Activated T-cell treated with anti-CD3 and anti-CD28 coated beads, Interleukin-2, amount 50 U/mL, for 4 hours (primary cell): ENCODE results near the gene SPAG8. TPM values are rescaled to one million over a fixed set of nuclear protein-coding genes. Genes with fewer than 3 reads are reported as not detected.
A peak's percentile ranks its signal among the peaks of the same experiment; 100 is the strongest.

Source experiments
- ATAC-seq, 2 donors: fragments of 200-7000 bp; cut with Tn5 transposase; one replicate each; pipeline ENCODE4 v1.10.0; 2021
- DNase-seq: peaks from one replicate; pipeline ENCODE4 v3.0.0-alpha.2; 2020
- H3K27me3 Mint-ChIP-seq: one replicate; pipeline ENCODE4 v1.8.0; 2021; ENCODE audit warnings: low read depth, mixed read lengths
- H3K36me3 Mint-ChIP-seq: one replicate; pipeline ENCODE4 v1.8.0; 2022; ENCODE audit warnings: mixed read lengths; ENCODE audit not compliant: insufficient read depth
- H3K4me1 Mint-ChIP-seq: one replicate; pipeline ENCODE4 v1.8.0; 2021; ENCODE audit warnings: low read depth, mixed read lengths
- H3K4me3 Mint-ChIP-seq: one replicate; pipeline ENCODE4 v1.8.0; 2021; ENCODE audit warnings: mild to moderate bottlenecking, moderate library complexity, mixed read lengths
- H3K9me3 Mint-ChIP-seq: one replicate; pipeline ENCODE4 v1.8.0; 2021; ENCODE audit warnings: mixed read lengths
- total RNA-seq, 3 donors: library from RNA; stranded (reverse); gene quantifications; one replicate each; pipeline ENCODE4 v1.2.1, GENCODE V29; 2021

SPAG8 gene
- total RNA-seq, 3 donors from 2014 or later = 0.27 to 0.48 (median 0.40) TPM

DNA sequence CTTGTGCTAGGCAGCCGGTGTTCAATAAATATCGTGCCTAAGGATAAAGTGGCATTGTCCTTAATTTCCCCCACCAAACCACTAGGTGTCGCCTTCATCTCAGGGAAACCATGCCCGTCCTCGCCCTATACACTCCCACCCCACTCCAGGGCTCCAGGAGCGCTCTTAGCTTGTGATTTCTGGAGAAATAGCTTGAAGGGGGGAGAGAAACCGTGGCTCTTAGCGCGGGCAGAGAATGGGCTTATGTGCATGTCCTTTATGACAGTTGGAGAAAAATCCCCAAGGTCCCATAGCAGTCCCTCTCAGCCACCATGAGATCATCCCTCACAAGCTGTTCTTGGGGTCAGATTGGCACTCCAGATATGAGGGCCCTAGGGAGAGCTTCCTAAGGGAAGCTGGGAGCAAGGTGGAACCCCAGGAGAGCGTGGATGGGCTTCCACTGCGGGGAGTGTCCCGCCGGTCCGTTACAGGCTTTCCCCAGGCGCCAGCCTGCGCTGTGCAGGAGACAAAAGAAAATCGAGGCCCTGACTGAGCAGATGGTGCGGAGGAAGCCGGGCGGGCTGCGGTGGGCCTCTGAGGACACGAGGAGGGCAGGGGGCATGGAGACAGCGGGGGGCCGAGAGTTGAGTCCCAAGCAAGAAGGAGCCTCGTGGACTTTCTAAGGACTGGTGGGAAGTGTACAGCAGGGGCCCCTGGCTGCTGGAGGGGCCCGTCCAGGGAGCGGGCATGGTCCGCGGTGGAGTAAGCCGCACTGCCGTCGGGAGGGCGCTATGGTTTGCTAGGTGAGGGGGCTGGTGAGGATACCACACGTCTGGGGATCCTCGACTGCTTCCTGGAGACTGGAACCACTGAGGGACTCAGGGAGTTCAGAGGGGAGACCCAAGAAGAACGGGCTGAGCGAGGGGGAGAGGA is 21.4 kb downstream of the SPAG8 start:
- H3K4me1 Mint-ChIP-seq = peaks cover 6% of the 10 kb centered on the region
- ATAC-seq (peak; percentile 85 to 93), DNase-seq (peak; percentile 56)
- no peaks in the 10 kb centered on the region for H3K27me3 Mint-ChIP-seq
- H3K9me3 Mint-ChIP-seq = no peaks in the 10 kb centered on the region
- H3K4me3 Mint-ChIP-seq = no peak overlapping the region
- H3K36me3 Mint-ChIP-seq = peaks cover 22% of the 10 kb centered on the region

DNA sequence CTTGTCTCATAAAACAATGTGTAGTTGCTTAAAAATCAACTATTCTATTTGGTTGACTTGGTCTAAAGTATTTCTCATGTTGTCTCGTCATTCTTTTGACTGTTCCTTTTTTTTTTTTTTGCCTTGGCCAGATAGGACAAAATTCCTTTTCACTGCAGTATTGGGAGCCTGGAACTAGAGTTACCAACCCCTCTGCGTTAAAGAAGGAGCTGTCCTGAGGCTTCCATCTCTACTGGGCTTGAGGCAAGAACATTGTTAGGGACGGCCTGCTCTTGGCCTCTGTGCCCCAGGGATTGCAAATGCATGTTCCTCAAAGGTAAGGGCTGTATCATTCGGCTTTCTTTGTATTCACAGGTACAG is 22.1 kb downstream of the SPAG8 start:
- H3K9me3 Mint-ChIP-seq = no peaks in the 10 kb centered on the region
- H3K27me3 Mint-ChIP-seq = no peaks in the 10 kb centered on the region
- no peak overlapping the region for H3K4me3 Mint-ChIP-seq
- H3K4me1 Mint-ChIP-seq = peaks cover 6% of the 10 kb centered on the region
- no peak for DNase-seq
- no peak for ATAC-seq
- H3K36me3 Mint-ChIP-seq = peaks cover 23% of the 10 kb centered on the region

DNA sequence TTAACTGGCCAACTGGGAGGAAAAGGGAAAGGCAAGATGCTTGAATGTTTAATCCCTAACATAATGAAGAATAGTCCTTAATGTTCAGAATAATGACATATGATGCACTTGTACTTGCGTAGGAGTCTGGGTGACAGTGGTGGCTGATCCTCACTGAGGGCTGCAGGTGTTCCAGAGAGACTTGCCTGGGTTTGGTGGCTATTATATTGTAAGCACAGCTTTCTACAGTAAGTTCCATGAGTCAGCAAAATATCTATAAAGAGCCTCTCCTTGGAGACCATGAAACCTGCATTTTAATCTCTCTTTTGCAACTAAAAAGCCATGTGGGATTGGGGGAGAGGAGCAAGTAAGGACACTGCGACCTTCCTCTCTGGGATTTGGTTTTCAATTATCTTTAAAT is 22.5 kb downstream of the SPAG8 start:
- H3K4me3 Mint-ChIP-seq = no peak overlapping the region
- H3K9me3 Mint-ChIP-seq = no peaks in the 10 kb centered on the region
- H3K27me3 Mint-ChIP-seq = no peaks in the 10 kb centered on the region
- DNase-seq (no peak), ATAC-seq (no peak)
- peaks cover 5% of the 10 kb centered on the region for H3K4me1 Mint-ChIP-seq
- peaks cover 23% of the 10 kb centered on the region for H3K36me3 Mint-ChIP-seq

DNA sequence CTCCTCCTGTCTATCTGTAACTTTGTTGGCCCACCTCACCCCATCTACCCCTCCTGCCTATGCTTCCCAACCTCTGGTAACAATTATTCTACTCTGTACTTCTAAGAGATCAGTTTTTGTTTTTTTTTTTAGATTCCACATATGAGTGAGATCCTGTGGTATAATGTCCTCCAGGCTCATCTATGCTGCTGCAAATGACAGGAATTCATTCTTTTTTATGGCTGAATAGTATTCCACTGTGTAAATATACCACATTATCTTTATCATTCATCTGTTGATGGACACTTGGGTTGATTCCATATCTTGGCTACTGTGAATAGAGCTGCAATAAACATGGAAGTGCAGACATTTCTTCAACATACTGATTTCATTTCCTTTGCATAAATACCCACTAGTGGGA is 28.6 kb downstream of the SPAG8 start:
- H3K9me3 Mint-ChIP-seq = no peaks in the 10 kb centered on the region
- H3K4me3 Mint-ChIP-seq = no peak overlapping the region
- no peaks in the 10 kb centered on the region for H3K27me3 Mint-ChIP-seq
- no peak for DNase-seq
- ATAC-seq = no peak
- H3K36me3 Mint-ChIP-seq = peaks cover 25% of the 10 kb centered on the region
- no peaks in the 10 kb centered on the region for H3K4me1 Mint-ChIP-seq

DNA sequence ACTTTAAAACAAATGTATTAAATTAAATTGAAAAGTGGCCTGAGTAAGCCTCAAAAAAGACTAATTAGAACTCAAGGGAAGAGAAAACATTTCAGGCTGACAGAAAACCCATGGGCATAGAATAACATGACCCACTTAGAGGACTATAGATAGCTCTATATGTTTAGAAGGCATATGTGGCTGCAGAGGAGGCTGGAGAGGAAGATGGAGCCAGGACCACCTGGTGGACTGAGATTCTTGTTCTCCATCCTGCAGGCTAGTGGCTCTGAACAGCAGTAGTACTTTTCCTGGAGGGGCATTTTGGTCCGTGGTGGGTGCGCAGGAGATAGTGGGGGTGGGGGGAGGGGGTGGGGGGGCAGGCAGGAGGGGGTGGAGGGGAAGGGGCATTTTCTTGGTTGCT is 31.0 kb downstream of the SPAG8 start:
- DNase-seq (no peak), ATAC-seq (no peak)
- H3K36me3 Mint-ChIP-seq = peaks cover 22% of the 10 kb centered on the region
- H3K27me3 Mint-ChIP-seq = no peaks in the 10 kb centered on the region
- H3K4me3 Mint-ChIP-seq = no peak overlapping the region
- H3K4me1 Mint-ChIP-seq = no peaks in the 10 kb centered on the region
- no peaks in the 10 kb centered on the region for H3K9me3 Mint-ChIP-seq

DNA sequence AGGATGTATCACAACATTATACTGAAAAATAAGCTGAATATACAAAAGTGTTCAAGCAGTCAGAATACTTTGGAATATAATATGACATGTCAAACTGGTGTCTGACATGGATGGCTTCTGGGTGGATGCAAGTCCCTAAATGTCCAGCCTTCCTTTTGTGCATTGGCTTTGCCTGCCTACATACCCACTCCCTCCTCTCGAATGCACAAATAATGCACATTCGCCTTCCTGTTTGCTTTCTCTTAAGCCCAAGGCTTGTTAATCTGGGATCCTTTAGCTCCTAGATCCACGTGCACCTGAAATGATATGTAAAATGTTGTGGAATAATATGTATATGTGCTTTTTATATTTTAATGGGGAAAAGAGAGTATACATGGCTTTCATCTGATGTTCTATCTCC is 33.6 kb downstream of the SPAG8 start:
- Mint-ChIP-seq H3K36me3 (peaks cover 10% of the 10 kb centered on the region), H3K27me3 (no peaks in the 10 kb centered on the region), H3K4me3 (no peak overlapping the region), H3K4me1 (peaks cover 3% of the 10 kb centered on the region), H3K9me3 (no peaks in the 10 kb centered on the region)
- DNase-seq = no peak
- ATAC-seq = no peak

DNA sequence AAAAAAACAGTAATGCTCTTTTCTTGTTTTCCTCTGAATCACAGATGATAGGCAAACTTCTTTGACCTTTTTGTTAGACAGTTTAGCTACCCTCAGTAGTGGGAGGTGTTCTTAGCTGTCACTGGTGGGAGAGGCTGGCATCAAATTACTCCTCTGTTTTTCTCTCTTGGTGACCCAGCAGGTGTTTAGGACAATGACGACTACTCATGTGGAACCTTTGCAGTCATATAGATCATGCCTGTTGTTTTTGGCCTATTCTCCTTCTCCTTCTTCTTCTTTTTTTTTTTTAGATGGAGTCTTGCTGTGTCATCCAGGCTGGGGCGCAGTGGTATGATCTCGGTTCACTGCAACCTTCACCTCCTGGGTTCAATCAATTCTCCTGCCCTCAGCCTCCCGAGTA is 36.0 kb downstream of the SPAG8 start:
- Mint-ChIP-seq H3K36me3 (peaks cover 7% of the 10 kb centered on the region), H3K4me1 (peaks cover 3% of the 10 kb centered on the region), H3K9me3 (no peaks in the 10 kb centered on the region), H3K4me3 (no peak overlapping the region), H3K27me3 (no peaks in the 10 kb centered on the region)
- DNase-seq (no peak), ATAC-seq (no peak)

DNA sequence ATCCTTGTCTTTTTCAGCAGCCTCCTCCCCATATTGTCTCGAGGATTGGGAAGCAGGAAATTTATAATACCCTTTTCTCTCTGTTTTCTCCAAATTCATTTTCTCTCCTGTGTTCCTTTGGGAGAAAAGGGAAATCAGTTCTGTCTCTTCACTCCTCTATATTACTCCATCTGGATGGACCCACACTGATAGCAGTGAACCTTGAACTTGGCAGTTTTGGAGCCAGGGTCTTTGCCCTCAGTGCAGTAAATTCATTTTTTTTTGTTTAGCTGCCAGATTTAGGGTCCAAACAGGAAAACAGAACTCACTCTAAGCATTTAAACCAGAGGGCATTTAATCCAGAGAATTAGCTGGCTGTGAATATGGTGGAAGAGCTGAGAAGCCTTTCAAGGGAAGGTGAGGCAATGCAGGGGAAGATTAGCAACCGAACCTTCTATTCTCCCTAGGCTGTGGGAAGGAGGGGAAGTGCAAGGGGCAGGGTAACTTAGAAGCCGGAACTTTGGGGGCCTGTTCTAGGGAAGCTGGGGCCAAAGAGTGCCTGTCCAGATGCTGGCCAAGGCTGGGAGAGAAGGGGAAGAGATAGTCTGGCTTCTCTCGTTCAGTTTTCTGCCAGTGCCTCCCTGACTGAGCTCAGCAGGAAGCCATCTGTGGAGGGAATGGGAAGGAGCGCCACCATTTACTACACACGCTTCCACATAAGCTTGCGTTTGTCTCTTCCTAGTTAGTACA is 37.0 kb downstream of the SPAG8 start:
- no peak for DNase-seq
- Mint-ChIP-seq H3K4me3 (no peak overlapping the region), H3K36me3 (peaks cover 3% of the 10 kb centered on the region), H3K4me1 (peaks cover 3% of the 10 kb centered on the region), H3K9me3 (no peaks in the 10 kb centered on the region), H3K27me3 (no peaks in the 10 kb centered on the region)
- no peak for ATAC-seq

DNA sequence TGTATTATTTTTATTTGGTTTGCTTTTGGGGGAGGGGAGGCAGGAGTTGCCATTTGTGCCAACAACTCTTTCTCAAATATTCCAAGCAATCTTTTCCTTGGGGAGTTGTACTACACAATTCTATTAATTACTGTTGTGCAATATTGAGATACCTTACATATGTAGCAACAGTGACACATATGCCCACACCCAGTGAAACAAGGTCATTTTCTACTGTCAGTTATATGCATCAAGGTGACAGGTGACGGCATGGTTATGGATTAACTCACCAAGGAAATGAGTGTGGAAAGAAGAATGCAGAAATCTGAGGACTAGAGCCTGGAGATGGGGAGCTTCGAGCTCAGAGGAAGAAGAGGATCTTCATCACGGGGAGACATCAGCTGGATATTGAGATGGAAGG is 40.1 kb downstream of the SPAG8 start:
- no peaks in the 10 kb centered on the region for H3K9me3 Mint-ChIP-seq
- ATAC-seq (no peak), DNase-seq (no peak)
- H3K36me3 Mint-ChIP-seq = no peaks in the 10 kb centered on the region
- no peak overlapping the region for H3K4me3 Mint-ChIP-seq
- H3K27me3 Mint-ChIP-seq = no peaks in the 10 kb centered on the region
- H3K4me1 Mint-ChIP-seq = peaks cover 8% of the 10 kb centered on the region

DNA sequence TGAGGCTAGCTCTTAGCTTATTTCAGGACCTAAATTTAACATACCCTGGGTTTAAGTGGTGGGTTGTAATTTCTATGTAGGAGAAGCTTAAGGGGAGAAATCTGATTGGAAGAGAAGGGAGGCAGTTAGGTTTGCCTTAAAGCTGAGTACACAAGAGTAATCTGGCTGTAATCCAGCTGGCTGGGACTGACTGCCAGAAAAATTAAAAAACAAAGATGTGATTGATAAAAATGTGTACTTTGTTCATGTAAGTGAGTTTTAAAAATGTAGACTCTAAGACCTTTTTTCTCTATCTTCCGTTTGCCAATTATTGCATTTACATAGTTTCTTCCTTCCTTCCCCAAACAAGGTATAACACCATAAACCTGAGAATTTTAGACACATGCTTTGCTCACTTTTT is 40.5 kb downstream of the SPAG8 start:
- no peaks in the 10 kb centered on the region for H3K27me3 Mint-ChIP-seq
- H3K36me3 Mint-ChIP-seq = no peaks in the 10 kb centered on the region
- peaks cover 10% of the 10 kb centered on the region for H3K4me1 Mint-ChIP-seq
- DNase-seq = no peak
- no peak overlapping the region for H3K4me3 Mint-ChIP-seq
- H3K9me3 Mint-ChIP-seq = no peaks in the 10 kb centered on the region
- no peak for ATAC-seq

DNA sequence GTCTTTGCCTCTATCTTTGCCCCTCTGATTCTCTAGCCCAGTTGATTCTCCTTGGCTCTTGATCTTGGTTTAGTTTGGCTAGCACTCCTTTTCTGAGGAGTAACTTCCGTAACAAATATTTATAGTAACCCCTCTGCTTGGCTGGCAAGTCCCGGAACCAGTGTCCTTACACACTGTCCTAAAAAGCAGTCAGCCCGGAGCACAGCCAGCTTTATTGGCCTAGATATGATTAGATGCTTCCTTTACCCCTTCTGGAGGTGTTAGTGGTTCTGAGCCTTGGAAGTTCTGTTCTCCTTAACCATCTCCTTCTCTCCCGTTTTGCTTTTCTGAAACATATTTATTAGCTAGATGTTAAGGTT is 41.0 kb downstream of the SPAG8 start:
- H3K36me3 Mint-ChIP-seq = no peaks in the 10 kb centered on the region
- no peaks in the 10 kb centered on the region for H3K27me3 Mint-ChIP-seq
- no peak for DNase-seq
- H3K4me3 Mint-ChIP-seq = no peak overlapping the region
- no peaks in the 10 kb centered on the region for H3K9me3 Mint-ChIP-seq
- H3K4me1 Mint-ChIP-seq = peaks cover 13% of the 10 kb centered on the region
- ATAC-seq = no peak

DNA sequence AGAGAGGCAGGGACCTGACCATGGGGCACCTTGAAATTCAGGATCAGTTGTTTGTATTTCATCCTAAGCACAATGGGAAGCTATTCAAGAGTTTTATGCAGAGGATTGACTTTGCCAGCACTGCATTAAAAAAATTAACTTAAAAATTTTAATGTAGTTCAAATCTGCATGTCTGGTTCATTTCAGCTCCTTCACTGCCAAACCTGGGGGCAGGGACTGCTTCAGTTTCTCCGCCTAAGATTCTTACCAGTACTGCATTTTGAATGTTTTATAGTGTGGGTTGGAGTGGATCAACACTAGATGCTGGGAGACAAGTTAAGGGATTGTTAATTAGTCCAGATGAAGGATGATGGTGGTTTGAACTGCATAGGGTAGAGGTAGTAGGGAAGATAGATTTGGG is 42.3 kb downstream of the SPAG8 start:
- Mint-ChIP-seq H3K4me3 (no peak overlapping the region), H3K9me3 (no peaks in the 10 kb centered on the region), H3K27me3 (no peaks in the 10 kb centered on the region), H3K36me3 (no peaks in the 10 kb centered on the region), H3K4me1 (peaks cover 11% of the 10 kb centered on the region)
- DNase-seq = no peak
- ATAC-seq = no peak

DNA sequence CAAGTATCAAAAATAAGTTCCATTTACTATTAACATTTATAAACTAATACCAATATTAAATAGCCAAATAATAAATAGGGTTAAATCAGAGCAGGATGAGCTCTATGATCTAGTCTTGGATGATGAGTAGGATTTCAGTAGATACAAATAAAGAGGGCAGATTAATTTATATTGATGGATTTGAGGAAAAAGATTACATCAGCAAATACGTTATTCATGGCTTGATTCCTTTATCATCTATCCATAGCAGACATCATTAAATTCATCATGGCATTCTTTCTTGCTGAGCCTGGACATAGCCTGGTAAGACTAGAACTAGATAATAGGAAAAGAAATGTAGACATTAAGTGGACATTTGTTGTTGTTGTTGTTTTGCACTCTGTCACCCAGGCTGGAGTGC is 44.6 kb downstream of the SPAG8 start:
- H3K4me3 Mint-ChIP-seq = no peak overlapping the region
- H3K27me3 Mint-ChIP-seq = no peaks in the 10 kb centered on the region
- no peaks in the 10 kb centered on the region for H3K36me3 Mint-ChIP-seq
- peaks cover 12% of the 10 kb centered on the region for H3K4me1 Mint-ChIP-seq
- DNase-seq (no peak), ATAC-seq (no peak)
- no peaks in the 10 kb centered on the region for H3K9me3 Mint-ChIP-seq

DNA sequence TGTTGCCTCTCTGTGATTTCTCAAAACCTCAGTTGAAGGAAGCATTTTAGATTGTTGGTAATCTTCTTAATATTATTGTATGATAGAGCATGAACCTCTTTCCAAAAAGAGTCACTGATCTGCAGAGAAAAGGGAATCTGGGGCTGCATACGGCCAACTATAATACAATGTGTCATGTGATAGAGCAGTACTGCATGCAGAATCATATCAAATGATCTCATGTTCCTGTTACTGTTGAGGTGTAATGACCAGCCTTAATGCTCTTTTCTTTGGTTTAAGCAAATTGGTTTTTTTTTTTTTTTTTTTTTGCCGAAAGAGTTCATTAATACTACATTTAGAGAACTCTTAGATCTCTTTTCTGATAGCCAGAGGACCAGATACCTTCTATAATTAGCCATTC is 45.1 kb downstream of the SPAG8 start:
- ATAC-seq (no peak), DNase-seq (no peak)
- no peak overlapping the region for H3K4me3 Mint-ChIP-seq
- H3K9me3 Mint-ChIP-seq = no peaks in the 10 kb centered on the region
- H3K4me1 Mint-ChIP-seq = peaks cover 15% of the 10 kb centered on the region
- H3K36me3 Mint-ChIP-seq = no peaks in the 10 kb centered on the region
- no peaks in the 10 kb centered on the region for H3K27me3 Mint-ChIP-seq

DNA sequence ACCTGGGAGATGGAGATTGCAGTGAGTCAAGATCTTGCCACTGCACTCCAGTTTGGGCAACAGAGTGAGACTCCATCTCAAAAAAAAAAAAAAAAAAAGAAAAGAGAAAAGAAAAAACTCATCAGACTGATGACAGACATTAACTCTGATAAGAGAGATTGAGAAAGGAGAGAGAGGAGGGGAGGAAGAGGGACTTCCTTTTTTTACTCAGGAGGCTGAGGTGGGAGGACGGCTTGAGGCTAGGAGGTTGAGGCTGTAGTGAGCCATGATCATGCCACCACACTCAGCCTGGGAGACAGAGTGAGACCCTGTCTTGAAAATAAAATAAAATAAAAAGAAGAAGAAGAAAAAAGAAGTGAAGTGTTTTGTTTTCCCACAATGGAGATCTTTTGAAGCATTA is 48.3 kb downstream of the SPAG8 start:
- DNase-seq = no peak
- Mint-ChIP-seq H3K36me3 (no peaks in the 10 kb centered on the region), H3K4me1 (peaks cover 28% of the 10 kb centered on the region), H3K9me3 (no peaks in the 10 kb centered on the region), H3K4me3 (no peak overlapping the region), H3K27me3 (no peaks in the 10 kb centered on the region)
- no peak for ATAC-seq
